Dedifferentiated amniotic fluid mesenchymal stem cell (primary cell): ENCODE measurements around the gene GPR3.
"Not testable (repeated sequence)": the region's sequence is repeated elsewhere in the genome, so short reads cannot be mapped to it uniquely, and the experiment has no call there.

ENCODE experiments used
- DNase-seq: peaks from one replicate; pipeline ENCODE4 v3.0.0-alpha.2; 2016; ENCODE audit errors: extremely low spot score

The GPR3 gene

GRCh38 chr1:27418326-27419185 is 26.1 kb downstream of the GPR3 start:
- peak; percentile 72 for DNase-seq

DNA sequence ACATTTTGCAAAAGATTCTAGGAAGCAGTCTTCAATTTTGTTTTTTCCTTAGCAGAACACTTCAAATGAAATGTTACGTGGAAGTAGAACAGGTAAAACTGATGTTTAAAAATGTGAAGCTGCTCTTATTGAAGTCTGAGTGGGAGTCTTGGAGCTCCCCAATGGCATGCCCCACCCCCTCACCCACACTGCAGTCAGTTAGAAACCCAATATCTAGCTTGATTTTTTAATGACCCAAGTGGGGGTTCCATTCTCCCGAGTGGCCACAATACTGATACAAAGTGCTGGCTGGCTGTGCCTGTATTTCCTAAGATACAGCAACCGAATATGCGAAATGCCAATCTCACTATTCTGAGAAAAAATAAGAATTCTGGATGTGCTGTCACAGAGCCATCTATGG is 31.3 kb downstream of the GPR3 start:
- no peak for DNase-seq

DNA sequence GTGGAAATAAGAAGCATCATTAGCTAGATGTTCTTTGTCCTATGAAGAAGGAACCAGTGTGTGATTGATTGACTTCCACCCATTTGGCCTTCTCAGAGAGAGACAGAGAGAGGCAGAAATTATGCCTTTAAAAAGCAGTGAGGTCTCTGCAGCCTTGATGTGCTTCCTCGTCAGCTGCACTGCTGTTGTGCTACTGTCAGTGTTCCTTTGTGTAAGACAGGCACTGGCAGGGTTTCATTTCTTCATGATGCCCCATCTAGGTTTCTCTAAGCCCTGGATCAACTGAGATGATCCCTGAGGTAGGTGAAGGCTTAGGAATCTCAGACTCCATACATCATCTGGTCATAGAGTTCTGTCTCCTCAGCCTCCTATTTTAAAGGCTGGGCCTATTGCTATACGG is 34.9 kb downstream of the GPR3 start:
- DNase-seq: no peak

DNA sequence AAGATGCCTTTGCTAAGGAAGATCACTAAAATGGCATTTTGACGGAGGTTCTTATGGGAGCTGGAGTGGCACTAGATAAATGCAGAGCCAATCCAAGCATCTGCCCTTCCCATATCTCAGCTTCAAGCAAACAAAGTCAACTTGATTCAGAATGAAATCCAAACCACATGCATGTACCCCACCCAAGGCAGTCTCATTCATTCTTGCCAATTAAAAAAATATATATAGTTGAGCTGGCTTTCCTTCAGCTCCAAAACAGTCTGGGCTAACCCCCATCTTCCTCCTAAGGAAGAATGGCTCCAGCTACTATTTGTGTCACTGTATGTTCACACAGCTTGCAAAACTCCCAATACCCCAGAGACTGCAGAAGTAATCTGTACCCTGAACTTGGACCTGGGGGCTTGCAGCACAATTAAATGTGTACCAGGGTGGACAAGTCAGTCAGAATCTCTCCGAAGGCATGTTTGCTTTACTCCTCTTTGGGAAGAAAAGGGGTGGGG is 35.4 kb downstream of the GPR3 start:
- peak; percentile 36 for DNase-seq

- DNase-seq: no peak
These were observed 36.0 kb downstream of the GPR3 start for GRCh38 chr1:27428316-27429028.

DNA sequence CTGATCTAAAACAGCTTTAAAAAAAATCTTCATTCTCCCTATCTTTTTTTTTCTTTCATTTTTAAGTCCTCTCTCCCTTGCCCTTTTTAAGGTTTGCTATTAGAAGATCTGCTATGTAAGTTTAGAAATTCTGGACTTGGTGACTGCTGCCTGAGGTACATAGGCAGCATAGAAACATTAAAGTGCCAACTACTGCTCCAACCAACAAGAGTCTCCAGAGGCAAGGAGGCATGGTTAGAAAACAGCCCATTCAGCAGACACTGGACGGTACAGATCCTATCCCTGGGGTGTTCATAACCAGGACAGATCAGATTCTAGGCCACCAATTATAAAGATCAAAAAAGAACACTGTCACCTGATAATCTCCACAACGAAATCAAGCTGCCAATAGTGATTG is 36.6 kb downstream of the GPR3 start:
- no peak for DNase-seq

GRCh38 chr1:27430903-27431600 is 38.6 kb downstream of the GPR3 start:
- no peak for DNase-seq

GRCh38 chr1:27431601-27431940 is 39.1 kb downstream of the GPR3 start:
- DNase-seq: no peak

DNA sequence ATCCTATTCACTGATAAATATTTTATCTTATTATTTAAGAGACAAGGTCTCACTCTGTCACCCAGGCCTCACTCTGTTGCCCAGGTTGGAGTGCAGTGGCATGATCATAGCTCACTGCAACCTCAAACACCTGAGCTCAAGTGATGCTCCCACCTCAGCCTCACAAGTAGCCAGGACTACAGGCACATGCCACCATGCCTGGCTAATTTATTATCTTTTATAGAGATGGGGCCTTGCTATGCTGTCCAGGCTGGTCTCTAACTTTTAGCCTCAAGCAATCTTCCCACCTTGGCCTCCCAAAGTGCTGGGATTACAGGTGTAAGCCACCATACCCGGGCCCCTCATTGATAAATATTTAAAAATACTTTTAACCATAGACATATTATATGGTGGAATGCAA is 40.3 kb downstream of the GPR3 start:
- not testable (repeated sequence) for DNase-seq

GRCh38 chr1:27433706-27434105 is 41.3 kb downstream of the GPR3 start:
- no peak for DNase-seq

DNA sequence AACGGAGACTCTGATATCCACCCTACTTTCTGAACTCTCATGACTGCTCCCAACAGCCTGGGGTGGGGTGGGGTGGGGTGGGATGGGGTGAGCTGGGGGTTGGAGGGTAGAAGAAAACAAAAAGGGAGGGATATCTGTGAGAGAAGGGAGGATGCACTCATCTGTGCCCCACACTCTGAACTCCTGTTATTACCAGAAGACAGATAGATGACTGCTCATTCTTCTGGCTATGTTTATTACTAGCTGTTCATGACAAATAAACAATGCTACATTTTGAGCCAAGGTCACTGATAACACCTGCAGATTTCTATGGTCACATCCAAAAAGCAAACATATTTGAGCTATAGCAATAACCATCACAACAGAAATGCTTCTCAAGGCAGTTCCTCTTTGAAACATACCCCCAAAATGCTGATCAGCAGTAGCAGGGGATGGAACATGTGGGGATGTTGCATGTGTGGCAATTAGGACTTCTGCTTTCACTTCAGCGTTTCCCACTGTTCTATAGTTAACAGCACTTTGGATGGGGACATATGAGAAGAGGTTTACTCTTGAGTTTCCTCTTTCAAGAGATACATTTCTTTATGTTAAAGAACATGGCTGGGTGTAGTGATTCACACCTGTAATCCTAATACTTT is 43.3 kb downstream of the GPR3 start:
- no peak for DNase-seq

- peak; percentile 44 for DNase-seq
These were observed 44.1 kb downstream of the GPR3 start for GRCh38 chr1:27436204-27437159.

DNA sequence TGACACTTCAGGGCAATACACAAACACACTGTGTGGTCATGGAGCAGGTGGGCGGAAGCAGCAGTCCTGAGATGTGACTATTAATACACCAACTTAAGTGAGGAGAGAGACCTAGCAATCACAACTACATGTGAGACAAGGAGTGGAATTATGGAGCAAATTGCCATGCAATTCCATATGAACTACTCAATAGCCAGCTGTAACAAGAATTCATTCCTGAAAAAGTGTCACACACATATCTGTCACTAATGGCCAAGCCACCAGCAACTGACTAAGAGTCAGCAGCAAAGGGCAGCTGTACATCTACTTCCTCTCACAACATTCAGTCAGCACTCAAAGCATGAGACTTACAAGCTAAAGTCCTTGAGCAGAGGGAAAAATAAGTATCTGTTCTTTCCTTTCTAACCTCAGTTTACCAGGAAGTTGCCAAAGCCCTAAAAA is 46.2 kb downstream of the GPR3 start:
- DNase-seq: no peak

DNA sequence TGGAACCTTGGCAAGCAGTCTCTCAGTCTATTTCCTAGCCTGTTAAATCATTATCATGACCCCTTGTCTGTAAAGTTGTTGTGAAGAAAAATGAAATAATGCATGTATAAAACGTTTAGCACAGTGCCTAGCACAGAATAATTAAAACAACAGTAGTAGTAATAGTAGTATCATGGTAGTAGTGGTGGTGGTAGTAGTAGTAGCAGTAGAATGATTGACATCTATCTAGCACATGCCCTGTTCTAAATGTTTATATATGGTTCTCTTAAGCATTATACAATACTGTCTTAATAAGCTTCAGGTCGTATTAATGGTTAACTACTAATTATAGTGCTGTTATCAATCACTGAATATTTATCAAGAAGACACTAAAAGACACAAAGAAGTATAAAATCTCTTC is 46.7 kb downstream of the GPR3 start:
- no peak for DNase-seq

- DNase-seq: no peak
These were observed 52.2 kb downstream of the GPR3 start for GRCh38 chr1:27444632-27445031.
